Lung (tissue), 12 donors: ENCODE results near the gene HNF4A. TPM values are rescaled to one million over a fixed set of nuclear protein-coding genes. Genes with fewer than 3 reads are reported as not detected.

ENCODE experiments used
- ATAC-seq: fragments of 200-7000 bp; cut with Tn5 transposase; one replicate; pipeline ENCODE4 v1.9.1; 2020; ENCODE audit warnings: moderate number of reproducible peaks; ENCODE audit not compliant: insufficient read depth, low FRiP score
- DNase-seq, 3 donors: peaks; one replicate each; pipeline ENCODE4 v3.0.0-alpha.2; 2013 to 2017
- H3K27ac ChIP-seq, 2 donors: one replicate each; pipeline ENCODE4 v1.5.1; 2013; ENCODE audit warnings: mild to moderate bottlenecking in 2 of 2, moderate library complexity in 2 of 2, control low read depth in 1 of 2, inconsistent platforms in 1 of 2, low read depth in 1 of 2, low read length in 1 of 2
- H3K27me3 ChIP-seq, 3 donors: one replicate each; pipeline ENCODE4 v1.5.1; 2013; ENCODE audit warnings: low read length in 2 of 3; ENCODE audit not compliant: control insufficient read depth in 3 of 3, insufficient read depth in 3 of 3
- H3K36me3 ChIP-seq, 4 donors: one replicate each; pipeline ENCODE4 v1.5.1; 2013; ENCODE audit warnings: low read length in 4 of 4, mild to moderate bottlenecking in 1 of 4, moderate library complexity in 1 of 4; ENCODE audit not compliant: control insufficient read depth in 4 of 4, insufficient read depth in 4 of 4
- H3K4me1 ChIP-seq, 5 donors: one replicate each; pipeline ENCODE4 v1.5.1; 2013; ENCODE audit warnings: low read length in 5 of 5, mild to moderate bottlenecking in 2 of 5, moderate library complexity in 1 of 5; ENCODE audit not compliant: control insufficient read depth in 5 of 5, insufficient read depth in 5 of 5
- H3K4me3 ChIP-seq: one replicate; pipeline ENCODE4 v1.5.1; 2013; ENCODE audit warnings: mild to moderate bottlenecking, control low read depth, moderate library complexity
- H3K9ac ChIP-seq, 2 donors: one replicate each; pipeline ENCODE4 v1.5.1; 2013; ENCODE audit warnings: low read length in 2 of 2, control low read depth in 1 of 2; ENCODE audit not compliant: insufficient read depth in 1 of 2
- H3K9me3 ChIP-seq, 4 donors: one replicate each; pipeline ENCODE4 v1.5.1; 2013; ENCODE audit warnings: low read length in 3 of 4, mild to moderate bottlenecking in 1 of 4, moderate library complexity in 1 of 4; ENCODE audit not compliant: control insufficient read depth in 4 of 4, insufficient read depth in 3 of 4
- CTCF ChIP-seq: IDR thresholded peaks from 2 replicates; pipeline ENCODE4 v1.5.1; 2012; ENCODE audit warnings: mild to moderate bottlenecking; ENCODE audit errors: control extremely low read depth, extremely low read depth
- WGBS, 2 donors: extraction: QIAGEN DNeasy Blood & Tissue Kit; methylation state at CpG; one replicate each; pipeline ENCODE4 v1.1.7; 2013; 5-methylcytosine and 5-hydroxymethylcytosine counted together
- polyA plus RNA-seq, 2 donors: library from polyadenylated mRNA; stranded (reverse); fragments of 200-250 nt; gene quantifications; one replicate each; pipeline ENCODE4 v1.2.1, GENCODE V29; 2013
- total RNA-seq, 2 donors: library from RNA; depleted of rRNA in 1 of 2; stranded (reverse); fragments of >200 nt in 1 of 2; gene quantifications; one replicate each; pipeline ENCODE4 v1.2.1, GENCODE V29; 2014 to 2021
- donor health status: control.
- donor health status: control.
- donor health status: Bipolar disorder and iron deficiency.
- donor health status: healthy.
- donor health status: DM: yes; HTN: yes; CAD: no.

HNF4A gene
- total and polyA plus RNA-seq, 4 donors = 0.14 to 1.3 (median 0.41) TPM

GRCh38 chr20:44437497-44437896 lies 82.0 kb downstream of the HNF4A start:
- DNase-seq (no peak), ATAC-seq (no peak)
- Histone ChIP-seq H3K4me1 (no peaks in the 10 kb centered on the region), H3K9ac (no peak overlapping the region), H3K4me3 (no peak overlapping the region), H3K9me3 (no peaks in the 10 kb centered on the region), H3K27ac (no peak overlapping the region), H3K36me3 (no peaks in the 10 kb centered on the region), H3K27me3 (no peaks in the 10 kb centered on the region)
- 93 to 96% methylated on average over 5 of the region's 5 CpGs for WGBS, 2 donors
- no peak for TF ChIP-seq CTCF

- no peak for TF ChIP-seq CTCF
- DNase-seq (no peak), ATAC-seq (no peak)
- no peaks in the 10 kb centered on the region for H3K27me3 ChIP-seq
- 85 to 86% methylated on average over 4 of the region's 4 CpGs for WGBS, 2 donors
- no peaks in the 10 kb centered on the region for H3K36me3 ChIP-seq
- no peak overlapping the region for H3K4me3 ChIP-seq
- no peaks in the 10 kb centered on the region for H3K9me3 ChIP-seq
- H3K9ac ChIP-seq = no peak overlapping the region
- no peaks in the 10 kb centered on the region for H3K4me1 ChIP-seq
- H3K27ac ChIP-seq = no peak overlapping the region
Measured at GRCh38 chr20:44438782-44439181, 83.3 kb downstream of the HNF4A start.

- no peaks in the 10 kb centered on the region for H3K27me3 ChIP-seq
- no peak for TF ChIP-seq CTCF
- H3K4me1 ChIP-seq = no peaks in the 10 kb centered on the region
- no peak overlapping the region for H3K9ac ChIP-seq
- DNase-seq (no peak), ATAC-seq (no peak)
- no peak overlapping the region for H3K27ac ChIP-seq
- no peaks in the 10 kb centered on the region for H3K9me3 ChIP-seq
- H3K36me3 ChIP-seq = no peaks in the 10 kb centered on the region
- 73 to 81% methylated on average over 2 of the region's 2 CpGs for WGBS, 2 donors
- no peak overlapping the region for H3K4me3 ChIP-seq
Measured at GRCh38 chr20:44439318-44439717, 83.8 kb downstream of the HNF4A start.

- H3K9ac ChIP-seq = no peak overlapping the region
- no peak for ATAC-seq
Measured at GRCh38 chr20:44442298-44443070, 87.0 kb downstream of the HNF4A start.

More at GRCh38 chr20:44442298-44443070, 87.0 kb downstream of the HNF4A start:
- 38 to 50% methylated on average over 12 of the region's 12 CpGs for WGBS, 2 donors
- TF ChIP-seq CTCF = no peak
- Histone ChIP-seq H3K27ac (no peak overlapping the region), H3K4me3 (no peak overlapping the region), H3K36me3 (no peaks in the 10 kb centered on the region), H3K27me3 (no peaks in the 10 kb centered on the region), H3K4me1 (no peaks in the 10 kb centered on the region), H3K9me3 (no peaks in the 10 kb centered on the region)
- no peak for DNase-seq
